Uterus (tissue), 2 donors: ENCODE data around the gene TPCN1.

Experiments used
- CTCF ChIP-seq, 4 experiments: fragments of 200-600 bp in 2 of 4; fragments of 450-650 bp in 2 of 4; sonication (generic) in 2 of 4; IDR thresholded peaks; one replicate each; pipeline ENCODE4 v1.5.1; 2016 to 2019; ENCODE audit warnings: antibody characterized with exemption in 4 of 4, mild to moderate bottlenecking in 2 of 4, moderate library complexity in 1 of 4
- POLR2A ChIP-seq, 2 donors: fragments of 450-650 bp; IDR thresholded peaks; one replicate each; pipeline ENCODE4 v1.6.1; 2016; ENCODE audit warnings: antibody characterized with exemption in 2 of 2, mild to moderate bottlenecking in 1 of 2, moderate library complexity in 1 of 2

GRCh38 chr12:113200021-113200797 is 21.1 kb upstream of the TPCN1 start:
- no peak for TF ChIP-seq POLR2A (IDR thresholded peaks at IDR 0.05)
- TF ChIP-seq CTCF (IDR thresholded peaks at IDR 0.05), result no peak
